ENCODE results near the gene KRTAP5-5. TPM values are rescaled to one million over a fixed set of nuclear protein-coding genes. Genes with fewer than 3 reads are reported as not detected.

KRTAP5-5 gene
- total and polyA plus RNA-seq, 2 donors (not counting 3 experiments of a cell fraction or from before 2014, with no cell fraction given): not detected

- Histone ChIP-seq H3K27me3 (ENCODE audit: control insufficient read depth in 2 of 2, insufficient read depth in 2 of 2, low read length in 2 of 2) (peaks cover 0 to 4% of the 10 kb centered on the region in 2 experiments), H3K9me1 (replicated peaks; ENCODE audit: control insufficient read depth, extremely low read depth, insufficient read depth, low read length) (no peaks in the 10 kb centered on the region)
Observed at GRCh38 chr11:1656061-1656441, 26.5 kb downstream of the KRTAP5-5 start.

More at GRCh38 chr11:1656061-1656441, 26.5 kb downstream of the KRTAP5-5 start:
- DNase-seq (ENCODE audit: low read depth, low spot score) (no peak), FAIRE-seq (no peak)
- no peak overlapping the region for H3K4me3 ChIP-seq (replicated peaks in 1 of 3; ENCODE audit: insufficient read depth in 1 of 3, low read depth in 1 of 3, low read length in 3 of 3)
- H3K36me3 ChIP-seq (ENCODE audit: control insufficient read depth in 2 of 2, extremely low read depth in 1 of 2, insufficient read depth in 2 of 2, low read length in 2 of 2): no peaks in the 10 kb centered on the region
- no peaks in the 10 kb centered on the region for H3K79me2 ChIP-seq (ENCODE audit: control insufficient read depth, insufficient read depth, low read length)
- no peak overlapping the region for H3K27ac ChIP-seq (ENCODE audit: insufficient read depth, low read depth, low read length)
- intact Hi-C loops (cut with micrococcal nuclease): no loop called here
- ChIA-PET POLR2A (no interaction called here), CTCF (interaction anchor here (4.3 kb wide), 1 partner anchor 496 kb away, joined by 150 read pairs; no protein-coding TSS in a partner anchor)
- H3K4me1 ChIP-seq (ENCODE audit: control insufficient read depth, extremely low read depth, insufficient read depth, low read length): peaks cover 2% of the 10 kb centered on the region
- no peaks in the 10 kb centered on the region for H4K20me1 ChIP-seq (replicated peaks; ENCODE audit: control insufficient read depth, extremely low read depth, insufficient read depth, low read length)
- dilution Hi-C loops (cut with MboI; ENCODE audit: extremely low pct_ligation_motif_present, low sequenced_read_pairs): no loop called here
- no peak overlapping the region for H3K4me2 ChIP-seq (ENCODE audit: insufficient read depth, low read length)
- no peaks in the 10 kb centered on the region for H3K9me3 ChIP-seq (replicated peaks; ENCODE audit: control insufficient read depth, insufficient read depth, low read length)
- H2AFZ ChIP-seq (ENCODE audit: low read depth, low read length): no peak overlapping the region
- no peak overlapping the region for H3K9ac ChIP-seq (replicated peaks; ENCODE audit: extremely low read depth, insufficient read depth, low read length)
- TF ChIP-seq MYC (IDR thresholded peaks at IDR 0.05; ENCODE audit: low read depth, low read length) (no peak), GATA2 (IDR thresholded peaks at IDR 0.05; ENCODE audit: insufficient read depth, insufficient read length, low read depth, low read length) (no peak), POLR2A (IDR thresholded peaks at IDR 0.05; ENCODE audit: low read depth, low read length) (no peak), JUN (IDR thresholded peaks at IDR 0.05; ENCODE audit: borderline replicate concordance, insufficient read depth, insufficient read length, low read depth) (no peak), POLR2AphosphoS5 (IDR thresholded peaks at IDR 0.05; ENCODE audit: insufficient read depth, low read depth, low read length) (no peak), CTCF (IDR thresholded peaks at IDR 0.05; ENCODE audit: extremely low read depth in 1 of 2, insufficient read depth in 1 of 2, low read depth in 1 of 2, low read length in 2 of 2) (no peak), FOS (IDR thresholded peaks at IDR 0.05; ENCODE audit: borderline replicate concordance, insufficient read depth, low read length) (no peak), EZH2 (IDR thresholded peaks at IDR 0.05; ENCODE audit: borderline replicate concordance, low read depth, low read length, severe bottlenecking) (no peak)
- TF ChIP-seq, protein P1, sequence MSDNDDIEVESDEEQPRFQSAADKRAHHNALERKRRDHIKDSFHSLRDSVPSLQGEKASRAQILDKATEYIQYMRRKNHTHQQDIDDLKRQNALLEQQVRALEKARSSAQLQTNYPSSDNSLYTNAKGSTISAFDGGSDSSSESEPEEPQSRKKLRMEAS (IDR thresholded peaks at IDR 0.05; ENCODE audit: insufficient read depth, insufficient read length): no peak
- BruUV-seq (replicated peaks): no TSS peak
